Globus pallidus (tissue), 1 donor: ENCODE data around the gene TRIM29.

Experiments
- DNase-seq: peaks from one replicate; pipeline ENCODE4 v3.0.0-alpha.2; 2015; ENCODE audit warnings: low spot score

The TRIM29 gene

GRCh38 chr11:120061761-120062560 is 76.0 kb downstream of the TRIM29 start:
- DNase-seq: peak; percentile 65
